ENCODE results near the gene ITGB3.

GRCh38 chr17:47235506-47235905, 18.1 kb upstream of the ITGB3 start:
- TF ChIP-seq CTCF (conservative IDR thresholded peaks at IDR 0.05; ENCODE audit: low read depth, low read length) (no peak), SMC3 (IDR thresholded peaks at IDR 0.05; ENCODE audit: low read depth, low read length) (no peak), POLR2A (IDR thresholded peaks at IDR 0.05; ENCODE audit: low read depth, low read length) (no peak), MAFK (IDR thresholded peaks at IDR 0.05; ENCODE audit: low read depth, low read length) (no peak), USF2 (IDR thresholded peaks at IDR 0.05; ENCODE audit: low read depth, low read length) (no peak), RCOR1 (IDR thresholded peaks at IDR 0.05; ENCODE audit: insufficient replicate concordance, low read length) (no peak), RAD21 (IDR thresholded peaks at IDR 0.05; ENCODE audit: low read length) (no peak), MXI1 (IDR thresholded peaks at IDR 0.05; ENCODE audit: borderline replicate concordance, low read depth, low read length) (no peak), CEBPB (IDR thresholded peaks at IDR 0.05; ENCODE audit: low read depth, low read length) (no peak), BHLHE40 (IDR thresholded peaks at IDR 0.05; ENCODE audit: low read depth, low read length) (no peak), CHD1 (IDR thresholded peaks at IDR 0.05; ENCODE audit: low read depth, low read length) (no peak)
